Right lobe of liver (tissue), 4 donors: ENCODE results near the gene AIP.

ENCODE experiments used
- CTCF ChIP-seq, 4 donors: fragments of 200-600 bp in 3 of 4; fragments of 450-650 bp in 1 of 4; IDR thresholded peaks; one replicate each; pipeline versions ENCODE4 v1.5.1 to v1.8.0; 2016 to 2022; ENCODE audit warnings: antibody characterized with exemption in 4 of 4, mild to moderate bottlenecking in 2 of 4
- POLR2A ChIP-seq: fragments of 450-650 bp; IDR thresholded peaks from one replicate; pipeline ENCODE4 v1.6.1; 2017; ENCODE audit warnings: antibody characterized with exemption, mild to moderate bottlenecking
- donor health status: DM: no; HTN: no; CAD: no.
- donor health status: DM: no; HTN: no; CAD: no.
- donor health status: DM: no; HTN: yes; CAD: no.

DNA sequence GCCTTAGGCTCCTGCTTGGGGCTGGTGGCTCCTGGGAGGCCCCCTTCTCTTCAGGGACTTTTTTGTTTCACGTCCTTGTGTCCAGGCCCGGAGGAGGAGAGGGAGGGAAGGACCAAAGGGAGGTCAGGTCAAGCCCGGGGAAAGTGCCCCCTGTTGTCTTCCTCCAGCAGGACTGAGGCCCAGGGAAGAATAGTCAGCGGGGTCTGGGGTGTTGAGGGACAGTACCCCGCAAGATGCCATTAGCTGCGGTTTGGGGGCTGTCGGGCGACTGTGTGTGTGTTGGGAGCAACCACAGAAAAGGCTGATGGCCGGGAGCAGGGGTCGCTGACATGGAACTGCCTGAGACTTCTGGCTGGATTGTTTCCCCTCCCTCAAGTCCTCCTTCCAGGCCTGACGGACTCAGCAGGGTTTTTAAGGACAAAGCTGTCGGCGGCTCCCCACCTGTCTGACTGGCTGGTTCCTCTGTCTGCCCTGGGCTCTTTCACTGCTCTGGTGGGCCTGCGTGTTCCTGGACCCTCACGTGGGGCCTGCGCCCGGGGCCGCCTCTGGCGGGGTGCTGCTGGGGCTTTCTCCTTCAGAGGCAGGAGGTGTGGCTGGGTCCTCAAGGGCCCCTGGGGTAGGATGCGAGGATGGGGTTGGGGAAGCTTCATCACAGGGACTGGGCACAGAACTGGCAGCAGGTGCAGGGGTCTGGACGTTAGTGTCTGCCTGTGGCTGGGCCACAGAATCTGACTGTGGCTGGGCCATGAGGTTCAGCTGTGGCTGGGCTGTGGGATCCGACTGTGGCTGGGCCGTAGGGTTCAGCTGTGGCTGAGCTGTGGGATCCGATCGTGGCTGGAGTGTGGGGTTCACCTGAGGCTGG lies 31.8 kb upstream of the AIP start:
- TF ChIP-seq POLR2A, result no peak
- no peak for TF ChIP-seq CTCF (IDR thresholded peaks at IDR 0.05)
